Neural cell (in vitro differentiated cells): ENCODE measurements around the gene MRPL34. TPM values are rescaled to one million over a fixed set of nuclear protein-coding genes. Genes with fewer than 3 reads are reported as not detected.

Experiments used
- H2AFZ ChIP-seq: fragments of 200-600, 300-800 bp; sonication (generic), shearing (Covaris generic); 2 replicates; pipeline ENCODE4 v1.6.0; 2014; ENCODE audit warnings: low read depth, mild to moderate bottlenecking, antibody characterized with exemption, low read length, moderate library complexity
- H3F3A ChIP-seq: fragments of 200-600 bp; shearing (Covaris generic); 2 replicates; pipeline ENCODE4 v1.6.1; 2016; ENCODE audit warnings: mild to moderate bottlenecking, moderate library complexity, mixed read lengths, antibody characterized with exemption, low read length; ENCODE audit not compliant: insufficient read depth, poor library complexity, severe bottlenecking
- H3K27ac ChIP-seq: fragments of 200-600, 300-800 bp; sonication (generic), shearing (Covaris generic); 2 replicates; pipeline ENCODE4 v1.5.1; 2014; ENCODE audit warnings: mild to moderate bottlenecking, low read length, moderate library complexity
- H3K27me3 ChIP-seq: fragments of 300-800, 200-600 bp; sonication (generic), shearing (Covaris generic); 2 replicates; pipeline ENCODE4 v1.6.0; 2014; ENCODE audit warnings: mild to moderate bottlenecking, low read depth, low read length, moderate library complexity; ENCODE audit not compliant: insufficient read depth
- H3K36me3 ChIP-seq: fragments of 300-800, 200-600 bp; sonication (generic), shearing (Covaris generic); 2 replicates; pipeline ENCODE4 v1.5.1; 2014; ENCODE audit warnings: mild to moderate bottlenecking, antibody characterized with exemption, low read length, moderate library complexity; ENCODE audit not compliant: insufficient read depth
- H3K4me2 ChIP-seq: fragments of 300-800, 200-600 bp; sonication (generic), shearing (Covaris generic); 2 replicates; pipeline ENCODE4 v1.6.0; 2014; ENCODE audit warnings: mild to moderate bottlenecking, low read length
- H3K4me3 ChIP-seq: fragments of 300-800, 200-600 bp; sonication (generic), shearing (Covaris generic); 2 replicates; pipeline ENCODE4 v1.5.1; 2014; ENCODE audit warnings: mild to moderate bottlenecking, low read length, moderate library complexity
- H3K79me2 ChIP-seq: fragments of 200-600 bp; shearing (Covaris generic); replicated peaks from 2 replicates; pipeline ENCODE4 v1.6.0; 2014; ENCODE audit warnings: mild to moderate bottlenecking, low read length, moderate library complexity; ENCODE audit not compliant: insufficient read depth
- H3K9ac ChIP-seq: fragments of 300-800, 200-600 bp; sonication (generic), shearing (Covaris generic); 2 replicates; pipeline ENCODE4 v1.6.1; 2016; ENCODE audit warnings: mild to moderate bottlenecking, low read length, mixed read lengths
- H3K9me2 ChIP-seq: fragments of 200-600 bp; shearing (Covaris generic); 2 replicates; pipeline ENCODE4 v1.6.1; 2016; ENCODE audit warnings: mild to moderate bottlenecking, low read length, mixed read lengths; ENCODE audit not compliant: insufficient read depth
- H3K9me3 ChIP-seq: fragments of 200-600, 300-800 bp; sonication (generic), shearing (Covaris generic); 2 replicates; pipeline ENCODE4 v1.6.1; 2016; ENCODE audit warnings: mild to moderate bottlenecking, mixed run types, low read length, moderate library complexity, mixed read lengths
- H4K20me1 ChIP-seq: fragments of 200-600 bp; shearing (Covaris generic); 2 replicates; pipeline ENCODE4 v1.6.1; 2016; ENCODE audit warnings: mild to moderate bottlenecking, mixed run types; ENCODE audit not compliant: insufficient read depth
- CTCF ChIP-seq: fragments of 450-650 bp; IDR thresholded peaks from 2 replicates; pipeline ENCODE4 v1.5.1; 2014; ENCODE audit warnings: antibody characterized with exemption, mild to moderate bottlenecking, moderate library complexity; ENCODE audit not compliant: poor library complexity, severe bottlenecking
- EP300 ChIP-seq: fragments of 450-650 bp; conservative IDR thresholded peaks from 2 replicates; pipeline ENCODE4 v1.6.1; 2014; ENCODE audit warnings: antibody characterized with exemption, mild to moderate bottlenecking, moderate library complexity; ENCODE audit not compliant: poor library complexity, severe bottlenecking
- EZH2 ChIP-seq: fragments of 200-600, 300-800 bp; shearing (Covaris generic), sonication (generic); IDR thresholded peaks from 2 replicates; pipeline ENCODE4 v1.6.1; 2014; ENCODE audit warnings: antibody characterized with exemption, low read length, borderline replicate concordance, mild to moderate bottlenecking; ENCODE audit not compliant: insufficient read depth, poor library complexity, severe bottlenecking
- MXI1 ChIP-seq: fragments of 450-650 bp; conservative IDR thresholded peaks from 2 replicates; pipeline ENCODE4 v1.6.1; 2014; ENCODE audit warnings: antibody characterized with exemption, mild to moderate bottlenecking; ENCODE audit not compliant: poor library complexity, severe bottlenecking
- RAD21 ChIP-seq: fragments of 450-650 bp; conservative IDR thresholded peaks from 2 replicates; pipeline ENCODE4 v1.6.1; 2014; ENCODE audit warnings: antibody characterized with exemption, mild to moderate bottlenecking, moderate library complexity
- REST ChIP-seq: IDR thresholded peaks from 2 replicates; pipeline ENCODE4 v1.6.1; 2012; ENCODE audit warnings: borderline replicate concordance
- SMC3 ChIP-seq: fragments of 450-650 bp; conservative IDR thresholded peaks from 2 replicates; pipeline ENCODE4 v1.6.1; 2014; ENCODE audit warnings: antibody characterized with exemption, mild to moderate bottlenecking, moderate library complexity; ENCODE audit not compliant: poor library complexity
- TAF1 ChIP-seq: IDR thresholded peaks from 2 replicates; pipeline ENCODE4 v1.6.1; 2012; ENCODE audit warnings: low read depth
- polyA plus RNA-seq: library from polyadenylated mRNA; depleted of rRNA; stranded (reverse); fragments of >200 nt; gene quantifications from 2 replicates; pipeline ENCODE4 v1.2.3, GENCODE V29; 2014

The MRPL34 gene
- polyA plus RNA-seq, 1 donor from 2014 or later, result 61.7 TPM

GRCh38 chr19:17329366-17330261, 23.9 kb downstream of the MRPL34 start:
- Histone ChIP-seq H3F3A (no peaks in the 10 kb centered on the region), H3K36me3 (no peaks in the 10 kb centered on the region), H3K4me3 (no peak overlapping the region), H4K20me1 (no peaks in the 10 kb centered on the region), H3K9me3 (no peaks in the 10 kb centered on the region), H3K4me2 (no peak overlapping the region), H3K9ac (no peak overlapping the region), H3K27me3 (no peaks in the 10 kb centered on the region), H2AFZ (no peak overlapping the region), H3K9me2 (no peaks in the 10 kb centered on the region), H3K79me2 (peaks cover 7% of the 10 kb centered on the region), H3K27ac (no peak overlapping the region)
- TF ChIP-seq RAD21 (no peak), REST (no peak)

- Histone ChIP-seq H3K9me2 (no peaks in the 10 kb centered on the region), H3K36me3 (no peaks in the 10 kb centered on the region), H3K27ac (no peak overlapping the region), H3K27me3 (no peaks in the 10 kb centered on the region), H3K4me3 (no peak overlapping the region), H4K20me1 (no peaks in the 10 kb centered on the region), H3K9me3 (no peaks in the 10 kb centered on the region), H3K9ac (no peak overlapping the region), H3K4me2 (no peak overlapping the region), H3F3A (no peaks in the 10 kb centered on the region), H3K79me2 (peaks cover 7% of the 10 kb centered on the region), H2AFZ (no peak overlapping the region)
- TF ChIP-seq EP300 (no peak), TAF1 (no peak), EZH2 (no peak), CTCF (no peak), SMC3 (no peak), MXI1 (no peak)
These were observed 24.8 kb downstream of the MRPL34 start for GRCh38 chr19:17330262-17331044.
